Glomerular visceral epithelial cell (primary cell): ENCODE data around the gene EPHA1.
"Not testable (repeated sequence)": the region's sequence is repeated elsewhere in the genome, so short reads cannot be mapped to it uniquely, and the experiment has no call there.

ENCODE experiments used
- DNase-seq: peaks from one replicate; pipeline ENCODE4 v3.0.0-alpha.2; 2016; ENCODE audit errors: extremely low spot score

The EPHA1 gene

GRCh38 chr7:143431109-143431508, 22.5 kb upstream of the EPHA1 start:
- DNase-seq = no peak

GRCh38 chr7:143429770-143430698, 21.4 kb upstream of the EPHA1 start:
- no peak for DNase-seq

- DNase-seq = no peak
Observed at GRCh38 chr7:143426479-143427142, 18.0 kb upstream of the EPHA1 start.

- not testable (repeated sequence) for DNase-seq
Observed at GRCh38 chr7:143424476-143424875, 15.8 kb upstream of the EPHA1 start.

GRCh38 chr7:143422033-143422432, 13.4 kb upstream of the EPHA1 start:
- no peak for DNase-seq

- DNase-seq = not testable (repeated sequence)
Observed at GRCh38 chr7:143420624-143421023, 12.0 kb upstream of the EPHA1 start.

- no peak for DNase-seq
Observed at GRCh38 chr7:143419880-143420279, 11.2 kb upstream of the EPHA1 start.

GRCh38 chr7:143418681-143419458, 10.2 kb upstream of the EPHA1 start:
- DNase-seq = no peak

GRCh38 chr7:143417734-143418383, 9.2 kb upstream of the EPHA1 start:
- DNase-seq = no peak

GRCh38 chr7:143416565-143417149, 8.0 kb upstream of the EPHA1 start:
- DNase-seq = peak; percentile 45

- DNase-seq = no peak
Observed at GRCh38 chr7:143415742-143416397, 7.2 kb upstream of the EPHA1 start.

- not testable (repeated sequence) for DNase-seq
Observed at GRCh38 chr7:143415209-143415608, 6.6 kb upstream of the EPHA1 start.

- DNase-seq = no peak
Observed at GRCh38 chr7:143413123-143413522, 4.5 kb upstream of the EPHA1 start.

GRCh38 chr7:143411976-143412708, 3.5 kb upstream of the EPHA1 start:
- DNase-seq = no peak

GRCh38 chr7:143410521-143411004, 1.9 kb upstream of the EPHA1 start:
- DNase-seq = no peak

GRCh38 chr7:143408252-143408685, 387 bp downstream of the EPHA1 start:
- no peak for DNase-seq

- no peak for DNase-seq
Observed at GRCh38 chr7:143407287-143408251, 1.1 kb downstream of the EPHA1 start.

- no peak for DNase-seq
Observed at GRCh38 chr7:143406002-143406357, 2.7 kb downstream of the EPHA1 start.
